Testis (tissue), 3 donors: ENCODE results near the gene BANK1. TPM values are rescaled to one million over a fixed set of nuclear protein-coding genes. Genes with fewer than 3 reads are reported as not detected.
"Not testable (repeated sequence)": the region's sequence is repeated elsewhere in the genome, so short reads cannot be mapped to it uniquely, and the experiment has no call there.

Experiments used
- DNase-seq: peaks from one replicate; pipeline ENCODE4 v3.0.0-alpha.2; 2019
- H3K27ac ChIP-seq, 2 donors: fragments of 200-600 bp; sonication (generic); one replicate each; pipeline ENCODE4 v1.5.1; 2019
- H3K27me3 ChIP-seq: fragments of 200-600 bp; sonication (generic); one replicate; pipeline ENCODE4 v1.5.1; 2019
- H3K36me3 ChIP-seq: fragments of 200-600 bp; sonication (generic); one replicate; pipeline ENCODE4 v1.5.1; 2017; ENCODE audit warnings: low read depth; ENCODE audit errors: missing control alignments
- H3K4me1 ChIP-seq: fragments of 200-600 bp; sonication (generic); one replicate; pipeline ENCODE4 v1.5.1; 2019
- H3K4me3 ChIP-seq, 2 donors: fragments of 200-600 bp; sonication (generic); one replicate each; pipeline ENCODE4 v1.5.1; 2017 to 2019
- H3K9me3 ChIP-seq: fragments of 200-600 bp; sonication (generic); one replicate; pipeline ENCODE4 v1.5.1; 2017
- POLR2A ChIP-seq: fragments of 450-650 bp; IDR thresholded peaks from one replicate; pipeline ENCODE4 v1.6.1; 2017; ENCODE audit warnings: antibody characterized with exemption, mild to moderate bottlenecking, moderate library complexity
- WGBS, 2 donors: methylation state at CpG; one replicate each; pipeline ENCODE4 v1.1.5; 2018; 5-methylcytosine and 5-hydroxymethylcytosine counted together
- intact Hi-C: fragments of 100-400 bp; cut with DNase I; formaldehyde crosslinking; loops from one replicate; pipeline ENCODE4 v1.15.1; 2023; ENCODE audit warnings: low total_unique reads
- polyA plus RNA-seq: library from polyadenylated mRNA; stranded (reverse); fragments of 350-450 nt; fragmentation: Illumina TruSeq; extraction: RNeasy Lipid Tissue Mini Kit (QIAGEN cat#74804); gene quantifications from one replicate; pipeline ENCODE4 v1.2.3, GENCODE V29; 2014; ENCODE audit warnings: low read depth, low replicate concordance; ENCODE audit not compliant: insufficient read depth
- total RNA-seq, 2 donors: library from RNA; depleted of rRNA; stranded (reverse); fragments of >200 nt; gene quantifications; one replicate each; pipeline ENCODE4 v1.2.3, GENCODE V29; 2016
- TF ChIP-seq, protein P1 (sequence below), 3 experiments: fragments of 450-650 bp in 2 of 3; fragments of 200-600 bp in 1 of 3; sonication (generic) in 1 of 3; IDR thresholded peaks; one replicate each; pipeline ENCODE4 v1.5.1; 2016 to 2019; ENCODE audit warnings: antibody characterized with exemption in 3 of 3, mild to moderate bottlenecking in 2 of 3, moderate library complexity in 1 of 3

Gene BANK1
- total and polyA plus RNA-seq, 3 donors from 2014 or later: 5.2 to 10.4 (median 10.0) TPM

DNA sequence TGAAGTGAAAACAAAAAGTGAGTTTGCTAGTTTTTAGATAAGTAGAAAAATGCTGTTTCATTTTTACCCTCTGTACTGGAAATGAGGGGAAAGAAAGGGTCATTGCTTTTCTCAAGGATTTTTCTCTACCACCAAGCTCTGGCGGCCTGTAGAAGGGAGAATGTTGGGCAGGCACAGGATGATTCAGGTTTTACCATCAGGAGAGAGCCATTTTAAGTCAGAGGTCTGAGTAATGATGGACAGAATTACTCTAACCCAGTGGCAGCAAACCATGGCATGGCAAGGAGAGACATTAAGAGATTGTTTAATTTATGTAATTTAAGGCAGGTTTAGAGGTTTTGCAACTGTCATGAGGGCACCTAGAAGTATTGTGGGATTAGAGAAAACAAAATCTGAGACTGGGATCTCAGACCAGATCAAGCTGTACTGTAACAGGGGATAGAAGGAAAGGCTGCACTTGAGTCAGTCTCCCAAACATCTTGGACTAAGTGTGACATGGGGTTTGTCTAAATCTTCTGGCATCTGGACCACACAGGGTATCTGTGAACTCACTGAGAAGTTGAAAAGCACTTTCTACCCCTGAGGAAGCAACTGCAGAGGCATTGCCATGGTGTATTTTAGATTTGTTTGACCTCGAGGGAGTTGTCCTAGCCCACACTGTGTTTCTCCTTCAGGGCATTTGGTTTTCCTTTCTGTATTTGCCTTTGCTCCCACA is 81.6 kb downstream of the BANK1 start:
- Histone ChIP-seq H3K36me3 (no peaks in the 10 kb centered on the region), H3K9me3 (no peaks in the 10 kb centered on the region), H3K4me1 (peaks cover 4% of the 10 kb centered on the region), H3K27ac (peak overlapping the region in 1 of 2 donors; percentile 55), H3K4me3 (no peak overlapping the region), H3K27me3 (no peaks in the 10 kb centered on the region)
- DNase-seq: no peak
- WGBS, 2 donors: 68 to 80% methylated on average over 2 of the region's 2 CpGs
- intact Hi-C loops: no loop called here
- TF ChIP-seq POLR2A: no peak
- TF ChIP-seq, protein P1, sequence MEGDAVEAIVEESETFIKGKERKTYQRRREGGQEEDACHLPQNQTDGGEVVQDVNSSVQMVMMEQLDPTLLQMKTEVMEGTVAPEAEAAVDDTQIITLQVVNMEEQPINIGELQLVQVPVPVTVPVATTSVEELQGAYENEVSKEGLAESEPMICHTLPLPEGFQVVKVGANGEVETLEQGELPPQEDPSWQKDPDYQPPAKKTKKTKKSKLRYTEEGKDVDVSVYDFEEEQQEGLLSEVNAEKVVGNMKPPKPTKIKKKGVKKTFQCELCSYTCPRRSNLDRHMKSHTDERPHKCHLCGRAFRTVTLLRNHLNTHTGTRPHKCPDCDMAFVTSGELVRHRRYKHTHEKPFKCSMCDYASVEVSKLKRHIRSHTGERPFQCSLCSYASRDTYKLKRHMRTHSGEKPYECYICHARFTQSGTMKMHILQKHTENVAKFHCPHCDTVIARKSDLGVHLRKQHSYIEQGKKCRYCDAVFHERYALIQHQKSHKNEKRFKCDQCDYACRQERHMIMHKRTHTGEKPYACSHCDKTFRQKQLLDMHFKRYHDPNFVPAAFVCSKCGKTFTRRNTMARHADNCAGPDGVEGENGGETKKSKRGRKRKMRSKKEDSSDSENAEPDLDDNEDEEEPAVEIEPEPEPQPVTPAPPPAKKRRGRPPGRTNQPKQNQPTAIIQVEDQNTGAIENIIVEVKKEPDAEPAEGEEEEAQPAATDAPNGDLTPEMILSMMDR (IDR thresholded peaks at IDR 0.05): no peak

DNA sequence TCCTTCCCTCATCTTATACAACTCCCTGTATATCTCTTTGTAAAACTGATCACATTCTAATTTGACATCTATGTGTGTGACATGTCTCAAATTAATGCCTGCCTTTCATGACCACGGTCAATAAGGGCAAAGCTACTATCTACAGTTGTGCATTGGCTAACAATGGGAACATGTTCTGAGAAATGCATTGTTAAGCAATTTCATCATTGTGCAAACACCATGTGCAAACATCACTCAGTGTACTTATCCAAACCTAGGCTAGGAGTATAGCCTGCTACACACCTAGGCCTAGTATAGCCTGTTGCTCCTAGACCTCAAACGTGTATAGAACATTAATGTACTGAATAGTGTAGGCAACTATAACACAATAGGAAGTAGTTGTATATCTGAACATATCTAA is 95.0 kb downstream of the BANK1 start:
- Histone ChIP-seq H3K27ac (no peak overlapping the region), H3K36me3 (no peaks in the 10 kb centered on the region), H3K27me3 (no peaks in the 10 kb centered on the region), H3K9me3 (no peaks in the 10 kb centered on the region), H3K4me3 (no peak overlapping the region), H3K4me1 (no peaks in the 10 kb centered on the region)
- TF ChIP-seq, protein P1 (IDR thresholded peaks at IDR 0.05): no peak
- TF ChIP-seq POLR2A: no peak
- DNase-seq: no peak
- intact Hi-C loops: no loop called here
- 64 to 95% methylated on average over 2 of the region's 2 CpGs for WGBS, 2 donors

DNA sequence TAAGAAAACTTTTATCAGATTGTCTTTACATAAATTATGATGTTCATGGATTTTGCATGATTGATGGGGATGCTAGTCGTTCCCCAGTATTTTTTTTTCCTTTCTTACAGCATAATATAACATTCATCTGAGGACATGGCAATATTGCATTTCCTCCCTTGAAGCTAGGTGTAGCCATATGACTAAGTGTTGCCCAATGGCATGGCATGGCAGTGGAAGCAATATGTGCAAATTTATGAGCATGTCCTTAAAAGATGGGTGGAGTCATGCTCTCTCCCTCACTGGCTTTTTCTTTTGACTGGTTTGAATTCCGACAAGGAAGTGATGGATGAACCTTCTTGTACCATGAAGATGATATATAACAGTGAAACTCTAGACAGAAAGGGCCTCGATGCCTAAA is 96.3 kb downstream of the BANK1 start:
- H3K4me3 ChIP-seq: no peak overlapping the region
- H3K36me3 ChIP-seq: no peaks in the 10 kb centered on the region
- H3K4me1 ChIP-seq: no peaks in the 10 kb centered on the region
- intact Hi-C loops: no loop called here
- no peaks in the 10 kb centered on the region for H3K9me3 ChIP-seq
- whole genome bisulfite sequencing, 2 donors: 81 to 87% methylated on average over 3 of the region's 3 CpGs
- DNase-seq: no peak
- H3K27me3 ChIP-seq: no peaks in the 10 kb centered on the region
- TF ChIP-seq, protein P1 (IDR thresholded peaks at IDR 0.05): no peak
- TF ChIP-seq POLR2A: no peak
- no peak overlapping the region for H3K27ac ChIP-seq

DNA sequence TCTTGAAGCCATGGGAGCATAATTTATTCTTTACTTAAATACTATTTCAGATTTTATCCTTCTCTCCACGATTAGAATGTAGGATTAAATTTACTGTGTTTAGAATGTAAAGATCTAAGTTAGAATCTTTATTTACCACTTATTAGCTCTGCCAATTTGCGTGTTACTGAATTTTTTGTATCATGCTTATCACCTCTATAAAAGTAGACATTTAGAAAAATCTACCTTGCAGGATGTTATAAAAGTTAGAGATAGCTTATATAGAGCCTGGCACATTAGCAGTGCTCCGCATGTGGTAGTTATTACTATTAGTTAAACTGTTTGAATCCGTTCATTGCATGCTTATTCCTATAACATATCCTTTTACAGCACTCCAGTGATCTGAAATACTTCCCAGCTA is 97.9 kb downstream of the BANK1 start:
- TF ChIP-seq POLR2A: no peak
- TF ChIP-seq, protein P1 (IDR thresholded peaks at IDR 0.05): no peak

DNA sequence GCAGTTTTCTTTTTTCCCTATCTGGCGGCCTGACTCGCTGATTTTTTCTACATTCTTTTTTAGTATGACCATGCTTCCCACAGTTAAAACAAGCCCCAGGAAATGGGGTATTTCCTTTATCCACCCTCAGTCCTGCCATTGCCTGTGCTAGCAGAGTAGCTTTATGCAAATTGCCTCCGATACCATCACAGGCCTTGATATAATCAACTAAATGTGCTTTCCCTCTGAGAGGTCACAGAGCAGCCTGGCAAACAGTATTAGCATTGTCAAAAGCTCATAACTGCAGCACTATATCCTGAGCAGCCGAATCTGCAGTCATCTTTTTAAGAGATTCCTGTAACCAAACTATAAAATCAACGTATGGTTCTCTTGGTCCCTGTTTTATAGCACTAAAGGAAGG is 115.0 kb downstream of the BANK1 start:
- H3K4me3 ChIP-seq, DNase-seq, H3K27me3 ChIP-seq, H3K9me3 ChIP-seq, H3K36me3 ChIP-seq, intact Hi-C loops, H3K4me1 ChIP-seq, H3K27ac ChIP-seq: not testable (repeated sequence)
- 82 to 90% methylated on average over 5 of the region's 5 CpGs for WGBS, 2 donors

More for the DNA sequence above, 97.9 kb downstream of the BANK1 start:
- WGBS, 2 donors: 83 to 84% methylated on average over 4 of the region's 4 CpGs
- Histone ChIP-seq H3K4me3 (no peak overlapping the region), H3K4me1 (no peaks in the 10 kb centered on the region), H3K36me3 (no peaks in the 10 kb centered on the region), H3K27me3 (no peaks in the 10 kb centered on the region), H3K27ac (no peak overlapping the region), H3K9me3 (no peaks in the 10 kb centered on the region)
- intact Hi-C loops: no loop called here
- DNase-seq: no peak
